Skeletal muscle tissue (tissue), 4 donors: Measurements from ENCODE around the gene SPTLC1. TPM values are rescaled to one million over a fixed set of nuclear protein-coding genes. Genes with fewer than 3 reads are reported as not detected.

ENCODE experiments used
- H3K27ac ChIP-seq: one replicate; pipeline ENCODE4 v1.7.0; 2013; ENCODE audit warnings: mild to moderate bottlenecking, low read depth, low read length, inconsistent platforms
- H3K27me3 ChIP-seq, 3 donors: one replicate each; pipeline ENCODE4 v1.7.0; 2013; ENCODE audit warnings: low read length in 3 of 3; ENCODE audit not compliant: control insufficient read depth in 3 of 3, insufficient read depth in 3 of 3
- H3K36me3 ChIP-seq, 3 donors: one replicate each; pipeline ENCODE4 v1.7.0; 2013; ENCODE audit warnings: low read length in 3 of 3; ENCODE audit not compliant: control insufficient read depth in 3 of 3, insufficient read depth in 3 of 3
- H3K4me1 ChIP-seq, 3 donors: one replicate each; pipeline ENCODE4 v1.7.0; 2013; ENCODE audit warnings: low read length in 3 of 3, mild to moderate bottlenecking in 3 of 3; ENCODE audit not compliant: control insufficient read depth in 3 of 3, insufficient read depth in 3 of 3
- H3K4me3 ChIP-seq, 3 donors: one replicate each; pipeline ENCODE4 v1.7.0; 2013; ENCODE audit warnings: low read length in 3 of 3
- H3K9ac ChIP-seq, 3 donors: one replicate each; pipeline ENCODE4 v1.7.0; 2013; ENCODE audit warnings: low read length in 3 of 3, mild to moderate bottlenecking in 3 of 3, moderate library complexity in 2 of 3, low read depth in 1 of 3
- H3K9me3 ChIP-seq, 3 donors: one replicate each; pipeline ENCODE4 v1.7.0; 2013; ENCODE audit warnings: low read length in 3 of 3; ENCODE audit not compliant: control insufficient read depth in 3 of 3
- total RNA-seq: library from RNA; depleted of rRNA; stranded (reverse); fragments of >200 nt; gene quantifications from one replicate; pipeline ENCODE4 v1.2.3, GENCODE V29; 2014
- donor health status: Osteomylitis.

SPTLC1 gene
- total RNA-seq, 1 donor from 2014 or later: 73.1 TPM

DNA sequence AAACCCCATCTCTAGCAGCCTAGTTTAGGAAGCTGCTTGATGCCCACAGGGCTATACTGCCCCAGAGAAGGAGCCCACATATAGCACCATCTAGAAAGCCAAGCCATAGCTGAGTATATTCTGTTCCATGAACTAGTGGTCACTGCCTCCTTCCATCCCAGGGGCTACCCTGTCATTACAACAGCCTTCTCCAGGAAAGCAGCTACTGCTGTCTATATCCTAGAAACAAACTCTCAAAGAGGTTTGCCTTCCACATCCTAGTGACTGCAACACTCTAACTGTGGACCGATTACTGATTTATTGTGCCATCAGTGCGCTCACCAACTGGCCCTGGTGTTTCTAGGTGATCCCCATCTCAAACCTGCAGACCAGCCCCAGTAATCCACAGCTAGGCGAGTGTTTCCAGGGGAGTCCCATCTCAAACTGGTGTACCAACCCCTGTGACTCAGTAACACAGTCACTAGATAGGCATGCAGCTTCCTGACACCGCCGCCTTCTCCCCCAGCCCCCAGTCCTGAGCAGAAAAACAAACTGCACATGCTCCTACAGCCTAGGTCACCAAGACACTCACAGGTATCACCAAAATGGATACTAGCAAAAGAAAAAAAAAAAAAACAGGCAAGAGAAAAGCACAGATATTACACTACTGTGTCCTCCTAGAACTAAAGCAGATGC is 14.8 kb downstream of the SPTLC1 start:
- H3K4me1 ChIP-seq: no peaks in the 10 kb centered on the region
- H3K4me3 ChIP-seq: no peak overlapping the region
- H3K27ac ChIP-seq: no peak overlapping the region
- no peaks in the 10 kb centered on the region for H3K9me3 ChIP-seq
- no peak overlapping the region for H3K9ac ChIP-seq
- no peaks in the 10 kb centered on the region for H3K27me3 ChIP-seq
- peaks cover 0 to 2% (median 2%) of the 10 kb centered on the region in 3 donors for H3K36me3 ChIP-seq

DNA sequence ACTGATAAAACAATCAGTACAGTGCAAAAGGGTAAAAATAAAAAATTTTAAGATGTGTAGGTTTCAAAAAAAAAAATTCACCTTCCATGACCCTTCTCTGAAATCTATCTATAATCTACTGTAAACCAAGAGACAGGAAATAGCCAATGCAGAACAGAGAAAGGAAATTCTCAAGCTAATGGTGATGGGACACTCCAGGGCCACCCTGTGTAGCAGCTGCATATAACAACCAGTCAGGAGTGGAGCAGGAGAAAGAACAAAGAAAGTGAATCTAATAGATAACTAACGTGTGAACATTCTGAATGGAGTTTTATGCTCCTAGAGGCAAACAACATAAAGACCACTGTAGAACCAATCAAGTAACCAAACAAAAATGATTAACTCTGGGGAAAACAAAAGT is 16.6 kb downstream of the SPTLC1 start:
- Histone ChIP-seq H3K36me3 (peaks cover 0 to 2% (median 2%) of the 10 kb centered on the region in 3 donors), H3K27ac (no peak overlapping the region), H3K9me3 (no peaks in the 10 kb centered on the region), H3K9ac (no peak overlapping the region), H3K27me3 (no peaks in the 10 kb centered on the region), H3K4me1 (no peaks in the 10 kb centered on the region), H3K4me3 (no peak overlapping the region)

DNA sequence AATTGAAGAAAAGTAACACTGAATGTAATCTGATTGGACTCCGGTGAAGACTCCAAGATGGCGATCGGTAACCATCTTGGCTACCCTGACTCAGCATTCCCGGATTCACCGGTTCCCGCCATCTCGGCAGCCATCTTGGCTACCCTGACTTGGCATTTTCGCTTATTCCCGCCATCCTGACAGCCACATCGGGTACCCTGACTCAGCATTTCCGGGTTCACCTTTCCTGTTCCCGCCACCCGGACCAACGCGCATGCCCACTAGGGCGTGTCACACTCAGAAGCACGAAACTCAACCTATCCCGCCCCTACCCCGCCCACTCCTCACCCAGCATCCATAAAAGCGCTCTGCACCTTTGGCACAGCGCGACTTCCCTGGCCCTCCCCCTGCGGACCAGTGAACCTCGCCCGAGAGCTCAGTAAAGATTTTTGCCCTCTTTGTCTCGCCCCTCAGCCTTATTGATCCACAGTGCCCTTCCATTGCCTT is 17.2 kb downstream of the SPTLC1 start:
- Histone ChIP-seq H3K9ac (no peak overlapping the region), H3K36me3 (peaks cover 0 to under 1% (median 0%) of the 10 kb centered on the region in 3 donors), H3K27ac (no peak overlapping the region), H3K27me3 (no peaks in the 10 kb centered on the region), H3K4me1 (no peaks in the 10 kb centered on the region), H3K4me3 (peak overlapping the region; percentile 10 to 42 (median 37)), H3K9me3 (no peaks in the 10 kb centered on the region)

DNA sequence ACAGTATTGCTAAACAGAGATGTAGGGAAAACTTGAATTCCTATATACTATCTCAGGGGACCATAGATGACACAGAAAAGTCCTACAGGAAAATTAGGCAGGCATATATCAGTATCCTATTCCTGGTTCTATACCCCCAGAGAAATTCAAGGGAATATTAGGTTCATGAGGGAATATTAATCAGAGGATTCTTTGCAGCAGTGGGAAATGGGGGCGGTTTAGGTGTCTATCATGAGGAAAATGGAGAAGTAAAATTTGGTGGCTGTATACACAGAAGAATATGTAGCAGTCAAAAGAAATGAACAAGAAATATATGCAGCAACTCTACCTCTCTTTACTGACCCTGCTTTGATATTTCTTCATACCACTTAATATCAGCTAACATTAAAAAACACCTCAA is 20.0 kb downstream of the SPTLC1 start:
- H3K9me3 ChIP-seq: no peaks in the 10 kb centered on the region
- no peak overlapping the region for H3K4me3 ChIP-seq
- no peaks in the 10 kb centered on the region for H3K27me3 ChIP-seq
- no peak overlapping the region for H3K9ac ChIP-seq
- no peaks in the 10 kb centered on the region for H3K36me3 ChIP-seq
- no peak overlapping the region for H3K27ac ChIP-seq
- no peaks in the 10 kb centered on the region for H3K4me1 ChIP-seq

DNA sequence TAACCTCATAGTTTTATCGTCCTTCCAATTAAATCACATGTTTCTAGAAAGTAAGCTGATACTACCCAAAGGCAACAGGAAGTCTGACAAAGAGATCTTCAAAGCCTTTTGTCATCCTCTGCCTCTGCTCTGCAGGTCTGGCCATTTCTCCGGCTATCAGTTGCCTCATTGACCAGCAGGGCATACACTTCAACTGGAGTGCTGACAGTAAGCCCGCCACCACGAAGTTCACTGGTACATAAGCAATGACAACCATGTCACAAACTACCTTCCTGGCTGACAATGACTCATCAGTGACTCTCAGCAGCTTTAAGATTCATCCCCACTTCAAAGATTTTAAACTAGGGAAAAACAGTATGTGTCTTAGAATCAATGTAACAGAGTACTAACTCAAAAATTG is 20.6 kb downstream of the SPTLC1 start:
- no peak overlapping the region for H3K27ac ChIP-seq
- H3K9ac ChIP-seq: no peak overlapping the region
- H3K4me1 ChIP-seq: no peaks in the 10 kb centered on the region
- H3K4me3 ChIP-seq: no peak overlapping the region
- no peaks in the 10 kb centered on the region for H3K9me3 ChIP-seq
- H3K36me3 ChIP-seq: no peaks in the 10 kb centered on the region
- no peaks in the 10 kb centered on the region for H3K27me3 ChIP-seq

DNA sequence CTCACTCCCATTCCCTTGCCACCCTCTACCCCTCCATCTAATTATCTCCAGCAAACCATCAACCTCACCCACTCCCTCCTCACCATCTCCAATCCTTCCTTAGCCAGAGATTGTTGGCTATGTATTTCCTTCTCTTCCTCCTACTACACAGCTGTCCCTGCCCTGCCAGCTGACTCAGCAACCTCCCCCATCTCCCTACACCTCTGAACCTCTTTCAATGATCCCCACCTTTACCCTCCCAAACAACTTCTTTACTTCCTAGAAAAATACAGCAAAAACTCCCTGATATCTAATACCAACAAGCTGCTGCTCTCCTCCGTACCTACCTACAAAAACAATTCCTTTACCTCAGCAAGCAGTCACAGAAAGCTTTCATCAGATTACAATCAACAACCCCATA is 37.3 kb downstream of the SPTLC1 start:
- no peak overlapping the region for H3K27ac ChIP-seq
- no peak overlapping the region for H3K4me3 ChIP-seq
- H3K36me3 ChIP-seq: peaks cover 5 to 30% (median 16%) of the 10 kb centered on the region in 3 donors
- no peaks in the 10 kb centered on the region for H3K27me3 ChIP-seq
- no peak overlapping the region for H3K9ac ChIP-seq
- no peaks in the 10 kb centered on the region for H3K9me3 ChIP-seq
- H3K4me1 ChIP-seq: no peaks in the 10 kb centered on the region

DNA sequence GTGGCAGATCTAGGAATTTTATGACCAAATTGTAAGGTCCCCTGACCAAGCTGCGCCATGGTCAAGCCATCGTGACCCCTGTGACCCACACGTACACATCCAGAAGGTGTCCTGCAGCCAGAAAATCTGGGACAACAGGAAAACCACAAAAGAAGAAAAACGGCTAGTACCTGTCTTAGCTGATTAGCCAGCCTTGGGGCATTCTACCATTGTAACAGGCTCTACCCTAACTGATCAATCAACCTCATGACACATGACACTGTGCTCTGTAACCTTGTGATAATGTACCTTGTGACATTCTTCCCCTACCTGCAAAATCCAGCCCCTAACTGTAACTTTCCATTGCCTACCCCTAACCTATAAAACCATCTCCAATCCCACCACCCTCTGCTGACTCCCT is 43.6 kb downstream of the SPTLC1 start:
- Histone ChIP-seq H3K4me3 (no peak overlapping the region), H3K36me3 (peaks cover 12 to 32% (median 20%) of the 10 kb centered on the region in 3 donors), H3K27me3 (no peaks in the 10 kb centered on the region), H3K4me1 (no peaks in the 10 kb centered on the region), H3K27ac (no peak overlapping the region), H3K9ac (no peak overlapping the region), H3K9me3 (no peaks in the 10 kb centered on the region)

DNA sequence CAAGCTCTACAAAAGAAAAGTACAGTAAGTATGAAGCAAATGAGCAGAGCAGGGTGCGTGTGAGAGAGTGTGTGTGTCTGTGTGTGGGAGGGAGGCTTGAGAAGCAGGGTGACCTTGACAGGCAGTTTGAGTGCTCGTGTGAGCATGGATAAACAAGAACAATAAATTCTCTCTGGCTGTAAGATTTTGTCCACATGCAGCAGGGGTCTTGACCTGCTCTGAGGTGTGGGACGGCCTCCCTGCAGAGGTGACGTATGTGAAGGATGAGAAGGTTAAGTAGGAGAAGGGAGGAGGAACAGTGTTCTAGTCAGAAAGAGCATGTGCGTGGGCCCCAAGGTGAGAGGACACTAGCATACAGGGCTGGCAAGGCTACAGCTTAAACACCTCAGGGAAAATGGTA is 49.0 kb downstream of the SPTLC1 start:
- Histone ChIP-seq H3K27me3 (no peaks in the 10 kb centered on the region), H3K9me3 (peaks cover 0 to 5% (median 2%) of the 10 kb centered on the region in 3 donors), H3K36me3 (peaks cover 9 to 50% (median 19%) of the 10 kb centered on the region in 3 donors), H3K9ac (no peak overlapping the region), H3K27ac (no peak overlapping the region), H3K4me1 (no peaks in the 10 kb centered on the region), H3K4me3 (no peak overlapping the region)

DNA sequence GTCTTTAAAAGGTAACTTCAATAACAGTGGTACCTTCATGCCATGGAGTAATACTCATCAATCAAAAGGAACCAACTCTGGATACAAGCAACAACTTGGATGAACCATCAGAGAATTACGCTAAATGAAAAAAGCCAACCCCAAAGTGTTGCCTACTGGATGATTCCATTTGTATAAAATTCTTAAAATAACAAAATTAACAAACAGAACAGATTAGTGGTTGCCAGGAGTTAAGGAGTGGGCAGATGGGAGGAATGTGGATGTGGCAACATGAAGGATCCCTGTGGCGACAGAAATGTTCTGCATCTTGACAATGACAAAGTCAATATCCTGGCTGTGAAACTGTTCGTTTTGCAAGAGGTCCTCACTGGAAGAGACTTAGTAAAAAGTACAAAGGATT is 50.5 kb downstream of the SPTLC1 start:
- Histone ChIP-seq H3K4me1 (no peaks in the 10 kb centered on the region), H3K27ac (no peak overlapping the region), H3K27me3 (no peaks in the 10 kb centered on the region), H3K9ac (no peak overlapping the region), H3K4me3 (no peak overlapping the region), H3K36me3 (peaks cover 9 to 41% (median 19%) of the 10 kb centered on the region in 3 donors), H3K9me3 (peaks cover 0 to 6% (median 2%) of the 10 kb centered on the region in 3 donors)

DNA sequence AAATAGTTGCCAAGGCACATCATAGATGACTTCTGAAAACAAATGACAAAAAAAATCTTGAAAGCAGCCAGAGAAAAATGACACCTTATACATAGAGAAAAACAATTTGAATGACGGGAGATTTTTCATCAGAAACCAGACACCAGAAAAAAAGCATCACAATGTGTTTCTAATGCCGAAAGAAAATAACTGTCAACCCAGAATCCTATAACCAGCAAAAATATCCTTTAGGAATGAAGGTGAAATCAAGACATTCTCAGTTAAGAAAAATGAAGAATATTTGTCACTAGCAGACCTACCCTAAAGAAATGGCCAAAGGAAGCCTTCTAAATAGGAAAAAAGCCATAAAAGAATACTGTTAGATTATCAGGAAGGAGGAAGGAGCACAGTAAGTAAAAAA is 54.0 kb downstream of the SPTLC1 start:
- Histone ChIP-seq H3K27me3 (no peaks in the 10 kb centered on the region), H3K27ac (no peak overlapping the region), H3K4me3 (no peak overlapping the region), H3K9ac (no peak overlapping the region), H3K9me3 (peaks cover 0 to 6% (median 2%) of the 10 kb centered on the region in 3 donors), H3K4me1 (no peaks in the 10 kb centered on the region), H3K36me3 (peaks cover 5 to 29% (median 17%) of the 10 kb centered on the region in 3 donors)
